Stimulated activated CD4-positive, alpha-beta T cell treated with anti-CD3 and anti-CD28 coated beads, Interleukin-4, amount 100 ng/mL, for 24 hours (primary cell): ENCODE data around the gene AGGF1.
A peak's percentile ranks its signal among the peaks of the same experiment; 100 is the strongest.
"Not testable (repeated sequence)": the region's sequence is repeated elsewhere in the genome, so short reads cannot be mapped to it uniquely, and the experiment has no call there.

ENCODE experiments used
- DNase-seq: peaks from one replicate; pipeline ENCODE4 v3.0.0-alpha.2; 2020

Gene AGGF1

DNA sequence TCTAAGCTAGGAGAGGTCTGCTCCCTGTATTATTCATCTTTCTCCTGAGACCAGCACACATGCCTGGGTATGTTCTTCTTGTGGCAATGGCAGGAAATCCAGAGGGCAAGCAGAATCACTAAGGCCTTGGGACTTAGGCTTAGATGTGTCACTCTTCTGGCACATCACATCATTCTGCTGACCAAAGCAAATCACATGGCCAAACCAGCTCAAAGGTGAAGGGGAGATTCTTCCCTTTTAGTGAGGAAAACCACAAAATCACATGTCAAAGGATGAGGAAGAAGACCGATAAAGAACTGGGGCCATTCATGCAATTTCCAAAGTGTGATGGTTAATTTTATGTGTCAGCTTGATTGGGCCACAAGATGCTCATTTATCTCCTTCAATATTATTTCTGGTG is 5.7 kb upstream of the AGGF1 start:
- DNase-seq, result no peak

GRCh38 chr5:77028631-77029375 is 1.4 kb upstream of the AGGF1 start:
- no peak for DNase-seq

GRCh38 chr5:77029376-77029885 is 773 bp upstream of the AGGF1 start:
- DNase-seq, result no peak

DNA sequence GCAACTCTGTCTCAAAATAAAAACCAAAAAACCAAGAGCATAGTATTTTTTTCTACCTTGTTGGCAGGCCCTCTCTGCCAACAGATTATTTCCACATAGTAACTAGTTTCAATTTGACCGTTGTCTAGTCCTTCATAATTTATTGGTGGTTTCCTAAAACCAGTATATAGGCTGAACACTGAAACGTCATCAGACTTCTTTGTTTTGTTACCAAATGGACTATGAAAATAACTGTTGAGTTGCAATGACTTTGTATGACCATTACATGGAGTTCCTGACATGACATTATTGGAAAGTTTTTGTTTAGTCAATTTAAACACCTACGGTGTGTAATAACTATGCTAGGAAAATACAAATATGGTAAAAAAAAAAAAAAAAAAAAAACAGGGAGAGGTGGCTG is 1.7 kb downstream of the AGGF1 start:
- DNase-seq, result no peak

DNA sequence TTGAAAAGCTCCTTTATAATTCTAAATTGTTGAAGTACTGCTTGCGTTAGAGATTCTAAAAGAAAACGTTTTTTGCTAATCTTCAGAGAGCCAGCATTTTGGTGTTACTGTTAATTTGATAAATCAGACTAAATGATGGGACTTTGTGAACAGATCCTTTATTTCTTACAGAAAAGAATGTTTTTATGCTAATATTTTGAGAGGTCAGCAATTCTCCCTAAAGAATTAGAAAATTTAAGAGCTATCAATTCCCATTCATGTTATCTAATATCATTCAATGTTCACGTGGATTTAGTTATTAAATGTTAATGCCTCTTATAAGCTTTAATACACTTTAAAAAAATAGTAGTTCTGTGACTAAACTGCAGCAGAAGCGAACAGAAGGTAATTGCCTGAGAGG is 2.4 kb downstream of the AGGF1 start:
- no peak for DNase-seq

DNA sequence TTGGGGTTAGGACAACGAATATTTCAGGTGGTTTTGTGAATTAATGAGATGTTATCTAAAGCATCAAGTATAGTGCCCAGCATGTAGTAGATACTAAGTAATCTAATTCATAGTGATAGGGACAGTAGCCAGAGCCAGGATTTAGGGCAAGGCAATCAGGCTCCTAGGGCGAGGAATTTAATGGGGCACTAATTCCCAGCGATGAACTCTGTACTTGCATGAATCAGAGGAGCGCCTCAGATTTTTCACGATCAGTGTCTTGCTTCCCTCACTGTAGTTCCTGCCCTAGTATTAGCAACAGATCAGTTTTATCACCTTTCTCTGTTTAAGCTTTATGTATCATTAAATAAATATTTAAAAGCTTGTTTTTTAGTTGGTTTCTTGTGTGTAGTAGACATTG is 3.1 kb downstream of the AGGF1 start:
- DNase-seq, result no peak

DNA sequence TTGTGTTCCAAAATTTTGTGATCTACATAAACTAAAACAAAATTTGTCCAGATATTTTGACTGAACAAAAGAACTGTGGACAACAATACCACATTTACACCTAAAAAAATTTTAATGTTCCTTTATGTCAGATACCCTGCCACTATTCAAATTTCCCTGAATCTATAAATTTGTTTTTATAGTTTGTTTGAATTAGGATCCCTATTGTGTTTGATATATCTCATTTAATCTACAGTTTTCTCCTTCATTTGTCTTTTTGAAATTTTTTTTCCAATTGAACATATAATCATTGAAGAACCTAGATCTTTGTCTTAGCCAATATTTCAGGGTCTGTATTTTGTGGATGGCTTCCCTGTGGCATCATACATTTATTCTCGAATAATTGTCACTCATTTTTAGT is 5.7 kb downstream of the AGGF1 start:
- DNase-seq, result no peak

DNA sequence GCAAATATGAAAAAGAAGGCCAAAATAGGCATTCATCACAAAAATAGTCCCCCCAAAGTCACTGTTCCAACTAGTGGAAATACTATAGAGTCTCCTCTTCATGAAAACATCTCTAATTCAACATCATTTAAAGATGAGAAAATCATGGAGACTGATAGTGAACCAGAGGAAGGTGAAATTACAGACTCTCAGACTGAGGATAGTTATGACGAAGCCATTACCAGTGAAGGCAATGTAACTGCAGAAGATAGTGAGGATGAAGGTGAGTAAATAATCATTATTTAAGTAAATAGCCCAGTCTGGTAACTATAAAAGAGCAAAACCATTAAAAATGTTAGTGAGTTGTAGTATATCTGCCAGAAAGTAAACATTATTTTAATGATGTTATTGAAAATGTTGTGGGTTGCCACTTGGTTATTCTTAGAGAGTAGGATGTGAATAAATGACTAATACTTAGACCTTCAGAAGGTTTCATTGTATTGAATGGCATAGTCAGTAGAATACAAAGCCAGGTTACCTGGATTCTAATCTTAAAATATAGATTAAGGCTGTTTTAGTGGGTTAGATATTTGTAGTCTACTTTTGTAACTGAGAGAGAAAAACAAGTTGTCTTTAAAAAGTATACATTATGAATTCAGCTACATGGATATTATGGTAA is 16.3 kb downstream of the AGGF1 start:
- DNase-seq, result no peak

GRCh38 chr5:77064040-77064439 is 33.8 kb downstream of the AGGF1 start:
- no peak for DNase-seq

DNA sequence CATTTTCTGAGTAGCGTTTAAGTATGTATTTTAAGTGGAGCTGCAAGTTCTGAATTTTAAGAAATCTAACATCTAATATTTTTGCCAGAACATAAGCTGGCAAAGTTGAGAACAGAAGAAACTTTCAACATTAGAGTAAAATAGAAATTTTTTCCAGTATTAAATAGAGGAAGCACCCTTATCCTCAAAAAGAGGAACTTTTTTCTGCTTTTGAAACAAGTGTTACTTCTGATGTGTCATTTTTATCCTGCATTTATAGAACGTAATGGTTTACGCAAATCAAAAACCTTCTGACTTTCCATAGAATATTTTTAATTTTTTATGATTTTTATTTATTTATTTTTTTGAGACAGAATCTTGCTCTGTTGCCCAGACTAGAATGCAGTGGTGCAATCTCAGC is 35.1 kb downstream of the AGGF1 start:
- no peak for DNase-seq

- DNase-seq, result no peak
These were observed 36.0 kb downstream of the AGGF1 start for GRCh38 chr5:77066184-77066583.

GRCh38 chr5:77066823-77067442 is 36.7 kb downstream of the AGGF1 start:
- no peak for DNase-seq

- no peak for DNase-seq
These were observed 43.5 kb downstream of the AGGF1 start for GRCh38 chr5:77073667-77074066.

GRCh38 chr5:77074745-77075144 is 44.5 kb downstream of the AGGF1 start:
- DNase-seq, result no peak

- DNase-seq, result peak; percentile 49
These were observed 47.0 kb downstream of the AGGF1 start for GRCh38 chr5:77076961-77077828.

DNA sequence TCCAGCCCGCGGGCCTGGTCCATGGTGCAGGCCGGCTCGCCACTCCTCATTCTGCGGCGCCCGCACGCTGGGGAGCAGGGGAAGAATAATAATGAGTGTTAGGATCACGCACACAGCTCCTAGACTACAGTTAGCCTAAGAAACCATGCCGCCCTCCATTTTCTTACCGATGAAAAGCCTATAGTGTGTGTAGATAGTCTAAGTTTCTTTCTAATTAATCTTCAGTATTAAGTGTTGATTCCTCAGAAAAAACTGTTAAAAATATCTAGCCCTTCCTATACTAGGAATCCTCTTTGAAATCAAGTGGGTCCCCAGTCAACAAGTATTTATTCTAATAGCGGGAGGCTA is 47.6 kb downstream of the AGGF1 start:
- DNase-seq, result no peak

- DNase-seq, result not testable (repeated sequence)
These were observed 50.3 kb downstream of the AGGF1 start for GRCh38 chr5:77080479-77080878.

GRCh38 chr5:77080905-77081304 is 50.7 kb downstream of the AGGF1 start:
- DNase-seq, result no peak

- no peak for DNase-seq
These were observed 52.1 kb downstream of the AGGF1 start for GRCh38 chr5:77082280-77082679.

- no peak for DNase-seq
These were observed 52.9 kb downstream of the AGGF1 start for GRCh38 chr5:77083088-77083487.

DNA sequence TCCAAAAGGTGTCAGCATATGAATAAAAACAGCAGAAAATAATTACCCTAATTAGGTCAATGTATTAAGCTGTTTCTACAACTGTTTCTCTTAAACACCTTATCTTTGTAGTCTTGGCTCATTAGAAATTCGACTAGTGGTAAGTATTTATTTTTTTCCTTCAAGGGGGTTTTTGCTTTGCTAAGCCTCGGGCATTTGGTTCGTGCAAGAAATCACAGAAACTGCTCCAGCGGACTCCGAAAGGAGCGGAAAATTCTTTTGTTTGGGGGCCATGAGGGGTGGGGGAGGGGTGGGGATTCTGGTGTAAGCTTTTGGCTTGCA is 56.1 kb downstream of the AGGF1 start:
- no peak for DNase-seq

GRCh38 chr5:77086689-77087483 is 56.7 kb downstream of the AGGF1 start, which contains the start of gene ZBED3:
ZBED3 (minus strand) TSS chr5:77087285; CDS start chr5:77077878, 9,407 bp downstream.
- peak; percentile 47 for DNase-seq
